Left forelimb (tissue), 1 donor: ENCODE data around the gene FAM3C.
"Not testable (repeated sequence)": the region's sequence is repeated elsewhere in the genome, so short reads cannot be mapped to it uniquely, and the experiment has no call there.

ENCODE experiments used
- DNase-seq: peaks from one replicate; pipeline ENCODE4 v3.0.0-alpha.2; 2018; ENCODE audit warnings: low spot score

Gene FAM3C

GRCh38 chr7:121395961-121396757, at the start of gene FAM3C:
TSS of gene FAM3C (minus strand) at chr7:121396308. CDS start at chr7:121382969, 13,339 bp downstream.
- DNase-seq = peak; percentile 92

GRCh38 chr7:121442845-121443244, 46.7 kb upstream of the FAM3C start:
- no peak for DNase-seq

- no peak for DNase-seq
These were observed 44.9 kb upstream of the FAM3C start for GRCh38 chr7:121440857-121441503.

- DNase-seq = not testable (repeated sequence)
These were observed 42.2 kb upstream of the FAM3C start for GRCh38 chr7:121438043-121438955.

GRCh38 chr7:121437470-121437869, 41.4 kb upstream of the FAM3C start:
- no peak for DNase-seq

- DNase-seq = no peak
These were observed 40.6 kb upstream of the FAM3C start for GRCh38 chr7:121436688-121437087.

- no peak for DNase-seq
These were observed 40.0 kb upstream of the FAM3C start for GRCh38 chr7:121436136-121436535.

- no peak for DNase-seq
These were observed 37.7 kb upstream of the FAM3C start for GRCh38 chr7:121433775-121434174.

GRCh38 chr7:121432486-121432885, 36.4 kb upstream of the FAM3C start:
- DNase-seq = not testable (repeated sequence)

- no peak for DNase-seq
These were observed 35.9 kb upstream of the FAM3C start for GRCh38 chr7:121431996-121432395.

GRCh38 chr7:121431389-121431995, 35.4 kb upstream of the FAM3C start:
- DNase-seq = no peak

GRCh38 chr7:121430558-121430957, 34.5 kb upstream of the FAM3C start:
- no peak for DNase-seq

GRCh38 chr7:121429798-121430197, 33.7 kb upstream of the FAM3C start:
- DNase-seq = no peak

GRCh38 chr7:121428855-121429489, 32.9 kb upstream of the FAM3C start:
- DNase-seq = no peak

- DNase-seq = not testable (repeated sequence)
These were observed 25.6 kb upstream of the FAM3C start for GRCh38 chr7:121421743-121422142.

GRCh38 chr7:121420976-121421375, 24.9 kb upstream of the FAM3C start:
- no peak for DNase-seq

GRCh38 chr7:121419201-121420148, 23.4 kb upstream of the FAM3C start:
- no peak for DNase-seq

- no peak for DNase-seq
These were observed 20.4 kb upstream of the FAM3C start for GRCh38 chr7:121416533-121416932.

- DNase-seq = no peak
These were observed 18.3 kb upstream of the FAM3C start for GRCh38 chr7:121414436-121414835.

- DNase-seq = no peak
These were observed 15.5 kb upstream of the FAM3C start for GRCh38 chr7:121411597-121411979.
